ENCODE results near the gene TENM4.

The TENM4 gene

DNA sequence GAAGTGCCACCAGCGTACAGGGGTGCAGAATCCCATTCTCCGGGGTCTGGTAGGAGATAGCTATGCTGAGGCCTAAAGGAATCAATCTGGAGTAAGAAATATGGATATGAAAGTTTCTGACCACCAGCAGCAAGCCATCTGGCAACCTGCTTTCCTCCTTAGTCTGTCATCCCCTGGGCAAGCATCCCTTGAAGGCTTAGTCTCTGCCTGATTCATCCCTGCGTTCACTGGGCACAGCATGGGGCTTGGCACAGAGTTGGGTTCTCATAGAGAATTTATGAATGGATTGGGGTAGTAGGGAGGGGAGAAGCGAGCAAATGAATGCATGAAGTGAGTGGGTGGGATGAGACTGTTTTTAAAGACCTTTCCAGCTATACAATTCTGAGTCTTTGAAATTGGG is 780.4 kb downstream of the TENM4 start:
- no peak for DNase-seq

DNA sequence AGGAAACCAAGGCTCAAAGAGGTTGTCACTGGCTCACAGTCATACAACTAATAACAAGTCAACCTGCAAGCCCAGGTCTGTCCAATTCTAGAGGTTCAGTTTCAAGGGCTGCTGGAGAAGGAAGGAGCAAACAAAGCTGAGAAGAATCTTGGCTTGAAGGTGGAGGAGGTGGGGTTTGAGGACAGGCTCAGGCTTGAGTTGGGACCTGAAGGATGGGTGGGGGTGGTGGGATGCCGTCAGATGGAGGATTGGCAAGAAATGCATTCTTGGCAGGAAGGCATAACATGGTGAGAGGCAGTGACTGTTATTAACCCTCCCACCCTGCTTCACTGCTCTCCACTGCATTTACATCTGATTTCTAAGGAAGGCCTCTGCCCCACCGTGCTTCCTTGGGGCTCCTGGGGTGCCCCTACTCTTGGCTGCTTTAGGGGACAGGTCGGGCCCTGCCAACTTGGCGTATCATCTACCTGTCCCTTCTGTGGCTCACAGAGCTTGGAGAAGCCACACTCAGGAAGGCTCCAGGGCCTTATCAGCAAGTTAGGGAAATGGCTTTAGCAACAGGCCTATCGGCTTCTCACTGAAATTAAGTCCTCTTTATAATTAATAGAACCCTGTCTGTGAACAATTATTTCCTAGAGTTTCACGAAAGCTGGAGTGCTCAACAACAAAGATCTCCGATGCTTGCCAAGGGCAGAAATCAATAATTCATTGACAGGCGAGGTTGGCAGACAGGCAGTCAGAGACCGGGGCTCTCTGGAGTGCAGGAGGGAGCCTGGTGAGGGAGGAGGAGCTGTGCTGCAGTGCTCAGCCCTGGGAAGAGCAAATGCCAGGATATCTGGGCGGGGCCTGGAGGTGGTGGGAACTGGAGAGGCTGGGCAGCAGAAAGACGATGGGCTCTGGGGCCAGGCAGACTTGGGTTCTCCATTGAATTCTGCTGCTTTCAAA is 781.2 kb downstream of the TENM4 start:
- DNase-seq, result peak; percentile 22

DNA sequence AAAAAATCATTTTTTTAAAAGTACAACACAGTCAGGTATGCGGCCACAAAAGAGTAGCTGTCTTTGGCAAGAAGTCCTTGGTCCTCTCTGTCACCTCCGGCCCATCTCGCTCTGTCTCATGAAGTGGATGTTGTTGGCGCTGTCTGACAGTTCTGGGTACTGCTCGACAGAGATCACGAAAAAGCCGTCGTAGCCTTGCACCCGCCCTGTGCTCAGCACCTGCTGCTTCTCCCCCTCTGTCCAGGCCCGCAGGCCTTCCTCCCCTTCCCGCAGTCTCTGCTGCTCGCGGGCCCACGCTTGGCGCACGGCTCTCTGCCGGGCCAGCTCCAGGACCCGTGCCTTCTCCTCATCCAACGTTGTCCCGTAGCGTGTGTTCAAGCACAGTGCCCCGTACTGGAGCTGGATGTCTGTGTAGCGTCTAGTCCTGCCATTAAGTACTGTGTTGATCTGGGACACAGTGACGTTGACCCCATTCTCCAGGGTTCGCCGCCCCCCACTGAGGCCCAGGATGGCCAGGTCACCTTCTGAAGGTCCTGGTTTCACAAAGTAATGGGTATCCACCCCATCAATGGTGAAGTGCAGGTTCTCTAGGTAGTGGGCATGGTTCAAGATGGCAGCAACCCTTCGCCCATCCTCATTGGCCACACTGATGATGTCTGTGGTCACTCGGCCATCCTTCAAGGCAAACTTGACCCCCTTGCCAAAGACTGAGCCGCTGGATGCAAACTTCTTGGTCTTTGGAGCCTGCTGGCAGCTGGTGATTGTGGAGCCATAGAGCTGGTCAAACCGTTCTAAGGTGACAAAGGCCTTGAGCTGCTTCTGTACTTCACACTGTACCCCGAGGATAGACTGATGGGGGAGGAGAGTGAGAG is 782.6 kb downstream of the TENM4 start:
- no peak for DNase-seq

DNA sequence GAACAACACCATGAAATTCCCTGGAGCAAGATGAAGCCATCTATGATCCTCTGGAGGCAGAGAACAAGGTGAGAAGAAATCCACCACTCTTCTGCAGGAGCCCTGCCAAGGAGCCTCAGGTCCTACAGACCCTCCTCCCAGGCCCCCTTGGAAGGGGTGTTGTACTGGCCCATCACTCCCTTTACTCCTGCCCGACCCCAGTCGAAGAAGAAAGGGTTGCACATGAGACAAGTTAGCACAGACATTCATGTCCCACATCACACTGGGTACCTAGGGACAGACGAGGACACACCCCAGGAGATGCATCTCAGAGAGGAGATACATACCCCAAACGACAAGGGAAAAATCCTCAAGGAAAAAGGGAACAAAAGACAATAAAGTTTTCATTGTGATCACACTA is 783.4 kb downstream of the TENM4 start:
- DNase-seq, result no peak

DNA sequence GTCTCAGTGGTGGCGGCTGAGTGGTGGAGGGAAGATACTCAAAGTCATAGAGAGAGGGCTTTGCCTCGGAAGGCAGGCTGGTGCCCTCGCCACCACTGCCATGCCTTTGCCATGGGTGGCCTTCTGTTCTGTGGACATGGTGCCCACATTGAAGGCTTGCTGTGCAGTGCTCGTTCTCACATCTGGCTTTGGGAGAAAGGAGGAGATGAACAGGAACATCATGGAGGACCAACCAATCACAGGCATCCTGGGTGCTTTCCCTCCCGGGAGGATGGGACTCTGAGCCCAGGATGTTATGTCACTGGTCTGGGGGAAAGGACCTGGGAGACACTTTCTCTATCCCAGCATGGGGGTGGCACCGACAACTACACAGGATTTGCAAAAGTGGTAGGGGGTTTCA is 783.8 kb downstream of the TENM4 start:
- no peak for DNase-seq

DNA sequence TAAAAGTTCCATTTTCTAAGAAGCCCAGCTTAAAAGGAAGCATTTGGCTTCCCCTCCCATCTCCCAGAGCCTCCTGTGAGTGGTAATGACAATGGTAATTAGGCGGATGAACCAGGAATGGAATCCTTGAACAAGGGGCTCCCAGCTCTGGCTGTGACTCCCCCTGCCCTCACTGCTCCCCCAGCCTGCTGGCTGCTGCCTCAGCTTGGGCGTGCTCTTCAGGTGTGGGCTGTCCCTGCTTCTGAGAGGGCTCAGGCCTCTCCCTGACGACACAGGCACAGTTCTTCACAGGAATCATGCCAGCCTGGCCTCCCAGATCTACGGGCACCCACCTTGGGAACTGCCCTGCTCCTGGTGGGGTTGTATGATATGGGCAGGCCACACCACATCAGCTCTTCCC is 784.5 kb downstream of the TENM4 start:
- no peak for DNase-seq

DNA sequence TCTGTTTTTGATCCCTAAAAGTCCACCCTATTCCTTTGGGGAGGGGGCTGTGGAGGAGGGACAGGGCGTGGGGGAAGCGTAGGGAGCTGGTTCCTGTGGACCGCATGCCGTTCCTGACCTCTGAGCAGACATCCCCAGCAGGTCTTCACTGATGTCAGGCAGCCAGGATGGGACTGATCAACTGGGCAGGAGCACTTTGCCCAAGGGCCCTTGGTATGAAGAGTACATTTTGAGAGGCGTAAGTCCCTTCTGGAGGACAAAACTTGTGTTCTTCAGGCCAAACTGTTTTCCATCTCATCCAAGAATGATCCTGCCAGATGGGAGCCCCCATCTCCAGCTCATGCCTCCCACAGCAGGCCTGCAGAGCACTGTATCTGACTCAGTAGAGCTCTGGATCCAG is 785.3 kb downstream of the TENM4 start:
- no peak for DNase-seq

DNA sequence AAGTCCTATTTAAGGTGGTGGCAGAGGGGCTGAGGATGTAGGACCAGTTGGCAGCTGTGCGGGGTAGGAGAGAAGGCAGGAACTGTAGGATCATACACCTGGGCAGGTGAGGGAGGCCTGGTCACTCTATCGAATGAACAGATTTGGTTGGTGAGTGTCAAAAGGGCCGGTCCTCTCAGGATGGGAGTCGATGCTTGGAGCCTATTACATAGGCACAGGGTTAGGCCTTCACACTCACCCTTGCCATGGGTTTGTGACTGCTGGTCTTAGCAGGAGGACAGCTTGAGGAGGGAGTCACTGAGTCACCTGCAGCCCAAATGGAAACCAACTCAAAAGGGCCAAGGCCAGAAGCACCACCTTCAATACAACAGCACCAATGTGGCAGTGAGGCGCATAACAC is 786.0 kb downstream of the TENM4 start:
- no peak for DNase-seq

DNA sequence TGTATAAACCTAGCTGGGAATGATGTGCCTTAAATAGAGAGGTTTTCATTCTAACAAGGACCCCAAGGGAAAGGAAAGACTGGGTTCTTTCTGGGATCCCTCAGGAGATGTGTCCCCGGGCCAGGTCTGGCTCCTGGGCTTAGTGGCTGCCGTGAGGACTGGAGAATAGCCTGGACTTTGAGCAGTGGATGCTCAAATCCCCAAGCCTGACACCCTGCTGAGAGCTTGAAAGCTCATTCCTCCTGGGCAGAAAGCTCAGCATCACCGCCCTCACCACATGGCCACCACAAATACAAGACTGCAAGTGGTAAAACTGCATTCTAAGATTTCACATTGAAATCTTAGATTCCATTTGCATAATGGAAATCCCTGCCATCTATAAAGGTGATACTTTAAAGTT is 786.8 kb downstream of the TENM4 start:
- no peak for DNase-seq

DNA sequence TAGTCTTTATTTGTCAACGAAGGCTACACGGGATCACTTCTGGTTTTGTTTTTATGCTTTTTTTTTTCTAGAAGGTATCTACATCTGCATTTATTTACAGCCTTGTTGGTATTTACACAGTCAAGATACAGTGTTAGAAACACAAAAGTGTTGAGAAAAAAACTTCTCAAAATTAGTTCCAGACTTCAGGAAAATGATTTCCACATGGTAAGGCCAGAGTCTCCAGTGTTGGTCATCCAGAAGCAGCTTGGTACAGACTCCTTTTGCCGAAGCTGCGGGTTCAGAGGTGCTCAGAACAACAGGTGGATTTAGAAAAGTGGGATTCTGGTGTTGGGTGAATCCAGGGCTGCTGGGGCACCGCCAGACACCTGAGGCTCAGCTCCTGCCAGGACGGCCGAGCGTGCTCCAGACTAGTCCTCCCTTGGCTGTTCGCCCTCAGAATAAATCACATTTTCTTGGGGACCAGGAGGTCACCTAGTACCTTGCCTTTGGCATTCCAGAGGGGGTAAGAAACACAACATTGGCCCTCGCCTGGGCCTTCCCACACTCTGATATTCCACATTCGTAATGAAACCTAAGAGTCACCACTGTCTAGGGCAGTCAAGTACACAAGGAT is 787.4 kb downstream of the TENM4 start:
- DNase-seq, result no peak

DNA sequence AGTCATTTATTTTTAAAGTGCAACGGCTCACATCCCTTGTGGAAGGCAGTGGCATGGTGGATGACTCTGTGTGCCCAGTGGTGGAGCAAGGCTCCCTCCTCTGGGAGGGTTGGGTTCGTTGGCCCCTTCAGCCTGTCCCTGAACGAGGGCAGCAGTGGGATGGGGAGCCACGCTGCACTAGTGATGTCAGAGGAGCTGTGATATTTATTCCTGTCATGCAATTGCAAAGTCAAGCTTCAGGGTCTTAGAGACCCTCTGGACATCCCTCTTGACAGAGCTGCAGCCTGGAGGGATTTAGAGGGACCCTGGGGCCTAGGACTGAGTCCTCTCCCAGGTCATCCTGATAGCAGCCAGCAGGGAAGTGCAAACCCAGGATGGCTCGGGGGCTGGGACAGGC is 788.0 kb downstream of the TENM4 start:
- no peak for DNase-seq

DNA sequence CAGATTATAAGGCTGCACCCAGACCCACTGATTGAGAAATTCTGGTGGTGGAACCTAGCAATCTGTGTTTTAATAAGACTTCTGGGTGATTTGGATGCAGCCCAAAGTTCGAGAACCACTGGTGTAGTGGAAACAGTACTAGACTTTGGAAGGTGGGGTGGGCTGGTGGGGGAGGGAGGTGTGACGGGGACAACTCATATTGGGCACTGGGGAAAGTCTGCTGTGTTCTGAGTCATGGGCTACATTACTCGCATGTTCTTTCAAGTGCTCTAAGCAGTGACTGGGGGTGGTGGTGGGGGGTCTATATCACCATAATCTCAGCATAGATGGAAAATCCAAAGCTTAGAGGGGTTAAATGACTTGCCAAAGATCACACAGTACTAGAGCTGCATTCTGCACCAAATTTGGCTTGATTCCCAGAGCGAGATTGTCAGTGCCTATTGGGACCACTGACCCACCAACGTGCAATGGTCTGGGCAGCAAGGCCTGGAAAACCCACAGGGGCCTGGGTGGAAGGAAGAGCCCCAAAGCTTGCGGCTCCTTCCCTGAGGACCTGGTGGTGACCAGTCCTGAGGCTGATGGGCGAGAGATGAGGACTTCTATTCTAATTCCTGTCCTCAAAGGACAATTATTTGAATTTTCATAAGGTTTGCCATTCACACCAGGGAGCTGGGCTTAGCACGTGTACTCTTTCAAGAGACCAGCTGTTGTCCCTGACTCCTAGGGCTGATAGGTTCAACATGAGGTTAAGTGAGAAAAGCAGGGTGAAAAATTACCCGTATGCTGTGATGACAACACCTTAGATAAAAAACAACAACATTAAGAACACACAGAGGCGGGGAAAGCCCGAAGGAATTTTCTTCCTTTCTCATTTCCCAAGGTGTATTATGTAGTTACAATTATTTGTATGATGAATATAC is 788.6 kb downstream of the TENM4 start:
- DNase-seq, result no peak

DNA sequence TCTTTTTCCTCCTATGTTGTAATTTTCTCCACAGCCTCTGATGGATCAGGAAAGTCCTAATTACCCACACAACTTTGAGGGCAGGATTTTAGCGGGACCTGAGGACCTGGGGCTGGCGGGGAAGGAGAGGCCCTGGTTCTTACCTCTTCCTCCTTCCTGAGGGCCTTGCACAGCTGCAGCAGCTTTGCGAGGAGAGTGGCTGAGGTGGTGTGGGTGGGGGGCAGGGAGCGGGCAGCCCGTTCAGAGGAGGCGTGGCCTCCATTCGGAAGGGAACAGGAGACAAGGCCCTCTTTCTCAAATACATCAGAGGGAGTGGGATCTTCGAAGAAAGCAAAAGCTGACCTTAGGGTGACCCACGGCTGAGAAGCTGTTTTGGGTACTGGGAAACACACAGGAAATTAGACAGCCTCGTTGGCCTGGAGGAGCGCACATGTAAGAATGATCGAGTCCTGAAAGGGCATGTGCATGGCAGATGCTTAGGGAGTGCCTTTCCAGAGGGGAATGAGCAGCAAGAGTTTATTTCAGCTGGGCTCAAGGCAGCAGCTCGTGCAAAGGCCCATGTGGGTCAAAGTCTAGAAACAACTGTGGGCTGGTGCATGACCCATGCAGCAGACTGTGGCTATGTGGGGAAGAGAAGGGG is 789.6 kb downstream of the TENM4 start:
- DNase-seq, result no peak

DNA sequence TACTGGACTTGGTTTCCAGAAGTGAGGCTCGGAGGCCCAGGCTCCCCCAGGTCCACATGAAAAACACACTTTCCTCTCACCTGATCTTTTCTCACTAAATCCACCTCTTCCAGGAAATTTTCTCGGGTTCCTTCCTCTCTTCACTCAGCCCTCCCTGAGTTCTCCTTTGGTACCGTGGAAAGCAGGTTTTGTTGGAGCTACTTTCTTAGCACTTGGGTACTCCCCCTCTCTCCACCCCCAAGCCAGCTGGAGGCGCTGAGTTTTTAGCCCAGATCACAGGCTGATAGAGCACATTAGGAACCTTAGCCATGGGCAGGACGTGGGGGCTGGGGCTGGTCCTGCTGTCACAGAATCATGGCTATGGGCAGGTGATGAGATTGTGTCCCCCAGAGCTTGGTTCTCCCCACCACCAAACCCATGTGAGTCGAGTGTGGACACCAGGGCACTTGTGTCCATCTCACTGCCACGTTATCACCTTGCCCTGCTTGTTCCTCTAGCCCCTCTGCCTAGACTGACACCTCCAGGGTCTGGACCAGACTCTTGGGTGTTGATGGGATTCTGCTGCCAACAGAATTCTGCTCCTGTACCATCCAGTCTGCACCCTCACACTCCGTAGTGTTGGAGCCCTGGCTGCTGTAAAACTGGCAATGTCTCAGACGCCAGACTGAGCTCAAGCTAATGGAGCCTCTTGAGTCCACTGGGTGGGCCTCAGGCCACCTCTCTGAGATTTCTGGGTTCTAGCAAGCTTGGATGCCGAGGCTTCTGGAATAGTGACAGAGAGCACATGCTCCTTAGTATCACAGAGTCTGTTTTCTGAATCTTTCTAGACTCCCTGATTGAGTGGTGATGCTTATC is 791.2 kb downstream of the TENM4 start:
- no peak for DNase-seq

DNA sequence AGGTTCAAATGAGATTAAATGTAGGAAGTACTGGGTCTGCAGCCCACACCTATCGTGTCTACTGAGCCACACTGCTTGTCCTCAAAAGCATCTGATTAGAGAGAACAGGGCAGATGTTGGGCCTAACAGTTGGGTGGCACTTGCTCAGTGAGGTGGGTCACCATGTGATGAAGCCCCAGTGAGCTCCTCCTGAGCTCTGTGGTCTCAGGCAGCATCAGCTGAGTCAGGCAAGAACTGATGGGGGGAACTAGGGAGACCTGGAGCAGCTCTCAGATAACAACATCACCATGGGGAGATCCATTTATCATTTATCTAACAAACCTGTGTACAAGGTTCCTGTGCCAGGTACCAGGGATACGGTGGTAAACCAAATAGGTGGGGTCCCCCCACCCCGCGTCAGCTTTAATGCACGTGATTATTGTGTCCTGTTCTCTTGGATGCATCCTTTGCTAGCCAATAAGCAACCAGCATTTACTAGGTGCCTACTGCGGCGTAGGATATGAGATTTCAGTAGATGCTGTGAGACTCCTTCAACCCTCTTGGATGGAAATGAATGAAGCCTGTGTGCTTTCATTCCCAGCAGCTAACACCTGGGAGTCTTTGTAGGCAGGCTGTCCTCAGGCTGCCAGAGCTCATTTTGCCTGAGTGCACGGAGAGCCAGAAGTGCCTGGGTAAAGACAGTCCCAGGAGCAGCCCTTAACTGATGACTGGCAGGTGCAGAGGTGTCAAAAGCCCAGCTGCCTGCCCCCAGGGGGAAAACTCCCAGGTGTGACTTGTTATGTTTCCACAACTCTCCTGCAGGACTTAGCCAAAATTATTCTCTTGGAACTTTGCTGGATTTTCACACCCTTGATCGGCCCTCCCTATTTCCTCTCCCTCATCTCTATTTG is 792.6 kb downstream of the TENM4 start:
- peak; percentile 10 for DNase-seq

DNA sequence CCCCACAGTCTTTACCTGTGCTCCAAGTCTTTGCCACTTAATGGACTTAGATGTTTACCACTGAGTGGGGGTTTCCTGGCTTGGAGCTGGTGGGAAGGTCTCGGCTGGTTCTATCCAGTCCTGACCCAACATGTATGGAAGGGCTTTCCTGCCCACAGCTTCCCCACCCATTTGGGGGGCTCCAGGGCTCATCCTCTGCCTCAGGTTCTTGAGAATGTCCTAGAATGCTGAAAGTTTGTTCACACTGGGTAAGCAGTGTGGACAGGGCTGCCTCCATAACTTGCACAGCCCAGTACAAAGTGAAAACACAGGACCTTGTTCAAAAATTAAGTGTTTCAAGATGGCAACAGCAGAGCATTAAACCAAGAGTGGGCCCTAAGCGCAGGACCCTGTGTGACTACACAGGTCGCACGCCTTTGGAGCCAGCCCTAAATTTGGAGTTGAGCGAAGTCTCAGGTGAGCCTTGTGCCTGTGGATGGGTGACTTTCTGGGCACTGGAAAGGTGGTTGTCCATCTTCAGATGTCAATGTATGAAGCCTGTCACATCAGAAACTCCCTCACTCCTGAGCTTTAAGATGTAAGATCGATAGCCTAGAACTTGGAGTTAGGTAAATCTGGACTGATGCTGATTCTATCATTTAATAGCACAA is 793.4 kb downstream of the TENM4 start:
- DNase-seq, result no peak

DNA sequence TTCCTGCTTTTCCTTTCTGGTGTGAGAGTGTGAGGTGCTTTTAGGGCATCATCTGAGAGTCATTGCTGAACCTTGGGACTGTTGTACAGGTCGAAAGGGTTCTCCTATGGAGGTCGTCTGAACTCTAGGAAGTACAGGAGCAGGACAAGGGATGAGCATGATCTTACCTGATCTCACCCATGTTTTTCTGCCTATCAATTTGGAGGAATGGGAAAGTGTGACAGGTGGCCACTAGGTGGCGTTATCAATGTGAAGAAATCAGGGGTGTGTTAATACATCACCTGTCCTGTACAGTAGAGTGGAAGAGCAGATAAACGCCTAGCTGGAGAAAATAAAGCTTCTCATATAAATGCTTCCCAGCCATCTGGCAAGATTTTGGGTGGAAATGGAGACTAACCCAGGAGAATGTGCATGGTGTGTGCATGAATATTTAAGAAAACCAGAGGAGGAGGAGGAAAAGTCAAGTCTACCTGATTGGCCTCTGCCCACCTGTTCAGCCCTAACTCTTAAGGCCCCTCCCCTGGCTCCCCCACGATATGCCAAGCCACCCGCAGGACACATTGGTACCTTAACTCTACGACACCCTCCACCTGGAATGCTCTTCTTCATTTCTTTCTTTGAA is 794.2 kb downstream of the TENM4 start:
- peak; percentile 39 for DNase-seq

Measured in DMS79 (cell line).